Mesodermal cell (in vitro differentiated cells): ENCODE data around the gene KRT27.

Source experiments
- H3K27ac ChIP-seq: 2 replicates; pipeline ENCODE4 v1.7.0; 2013; ENCODE audit warnings: mild to moderate bottlenecking, low read depth, low read length, moderate library complexity; ENCODE audit not compliant: severe bottlenecking
- H3K36me3 ChIP-seq: 2 replicates; pipeline ENCODE4 v1.7.1; 2013; ENCODE audit warnings: mild to moderate bottlenecking, low read length, moderate library complexity; ENCODE audit not compliant: control insufficient read depth, insufficient read depth
- H3K4me1 ChIP-seq: one replicate; pipeline ENCODE4 v1.7.1; 2013; ENCODE audit warnings: mild to moderate bottlenecking, low read length; ENCODE audit not compliant: insufficient read depth, control insufficient read depth, poor library complexity, severe bottlenecking
- H3K4me3 ChIP-seq: 2 replicates; pipeline ENCODE4 v1.7.0; 2013; ENCODE audit warnings: low read length, control low read depth, mild to moderate bottlenecking; ENCODE audit not compliant: insufficient read depth, poor library complexity, severe bottlenecking; ENCODE audit errors: extremely low read depth
- H3K9me3 ChIP-seq: 2 replicates; pipeline ENCODE4 v1.7.1; 2013; ENCODE audit warnings: mild to moderate bottlenecking, low read length, moderate library complexity; ENCODE audit not compliant: control insufficient read depth
- WGBS, 2 experiments: methylation state at CpG; one replicate each; pipeline ENCODE4 v1.1.5; 2013; ENCODE audit warnings: missing lambda C conversion rate in 2 of 2; ENCODE audit not compliant: insufficient coverage in 2 of 2; 5-methylcytosine and 5-hydroxymethylcytosine counted together

The KRT27 gene

GRCh38 chr17:40809721-40810421 is 27.5 kb upstream of the KRT27 start:
- H3K4me1 ChIP-seq: peaks cover 5% of the 10 kb centered on the region
- no peak overlapping the region for H3K4me3 ChIP-seq
- H3K36me3 ChIP-seq: no peaks in the 10 kb centered on the region
- no peak overlapping the region for H3K27ac ChIP-seq
- no CpG with 5 or more reads among the region's 2 CpGs for WGBS, 2 experiments
- H3K9me3 ChIP-seq: no peaks in the 10 kb centered on the region

DNA sequence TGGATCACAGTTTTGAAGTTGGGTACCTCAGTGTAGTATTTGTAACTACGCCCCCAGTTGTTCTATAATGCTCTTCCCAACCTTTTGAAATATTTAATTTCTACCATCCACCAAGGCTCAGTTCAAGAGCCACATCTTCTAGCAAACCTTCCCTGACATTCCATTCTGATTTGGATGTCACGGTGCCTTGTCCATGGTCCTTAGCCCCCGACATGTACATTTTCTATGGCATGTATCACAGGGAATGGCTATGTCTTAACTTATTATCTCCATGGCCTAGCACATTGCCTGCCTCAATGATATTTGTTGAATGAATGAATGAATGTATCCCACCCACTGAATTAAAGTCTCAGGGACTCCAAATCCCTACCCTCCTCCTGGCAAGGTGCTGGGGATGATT is 23.8 kb upstream of the KRT27 start:
- no peaks in the 10 kb centered on the region for H3K36me3 ChIP-seq
- H3K4me3 ChIP-seq: no peak overlapping the region
- H3K9me3 ChIP-seq: no peaks in the 10 kb centered on the region
- peaks cover 5% of the 10 kb centered on the region for H3K4me1 ChIP-seq
- no peak overlapping the region for H3K27ac ChIP-seq
- WGBS, 2 experiments: 82 to 83% methylated on average over 1 to 2 of the region's 3 CpGs

- Histone ChIP-seq H3K36me3 (no peaks in the 10 kb centered on the region), H3K4me3 (no peak overlapping the region), H3K9me3 (no peaks in the 10 kb centered on the region), H3K27ac (no peak overlapping the region), H3K4me1 (no peaks in the 10 kb centered on the region)
- 21 to 22% methylated on average over 6 to 8 of the region's 13 CpGs for WGBS, 2 experiments
Measured at GRCh38 chr17:40803617-40804082, 21.3 kb upstream of the KRT27 start.

- WGBS, 2 experiments: 78% methylated on average over 2 of the region's 2 CpGs
- Histone ChIP-seq H3K4me3 (no peak overlapping the region), H3K36me3 (no peaks in the 10 kb centered on the region), H3K4me1 (no peaks in the 10 kb centered on the region), H3K27ac (no peak overlapping the region), H3K9me3 (no peaks in the 10 kb centered on the region)
Measured at GRCh38 chr17:40801157-40801556, 18.8 kb upstream of the KRT27 start.

- no peaks in the 10 kb centered on the region for H3K9me3 ChIP-seq
- H3K36me3 ChIP-seq: no peaks in the 10 kb centered on the region
- WGBS, 2 experiments: 81 to 92% methylated on average over 1 of the region's 1 CpG
- no peak overlapping the region for H3K27ac ChIP-seq
- H3K4me1 ChIP-seq: no peaks in the 10 kb centered on the region
- no peak overlapping the region for H3K4me3 ChIP-seq
Measured at GRCh38 chr17:40800381-40800780, 18.0 kb upstream of the KRT27 start.

GRCh38 chr17:40799859-40800258 is 17.5 kb upstream of the KRT27 start, which contains the start of gene KRT28:
Gene KRT28 (minus strand): TSS chr17:40799959. CDS start chr17:40799893, 66 bp downstream.
- no peak within 1 kb of the TSS for H3K4me3 ChIP-seq
- no peaks in the 10 kb centered on the region for H3K36me3 ChIP-seq
- H3K27ac ChIP-seq: no peak within 1 kb of the TSS
- no peaks in the 10 kb centered on the region for H3K9me3 ChIP-seq
- no peaks in the 10 kb centered on the region for H3K4me1 ChIP-seq
- no CpG with 5 or more reads among the region's 3 CpGs for WGBS, 2 experiments

DNA sequence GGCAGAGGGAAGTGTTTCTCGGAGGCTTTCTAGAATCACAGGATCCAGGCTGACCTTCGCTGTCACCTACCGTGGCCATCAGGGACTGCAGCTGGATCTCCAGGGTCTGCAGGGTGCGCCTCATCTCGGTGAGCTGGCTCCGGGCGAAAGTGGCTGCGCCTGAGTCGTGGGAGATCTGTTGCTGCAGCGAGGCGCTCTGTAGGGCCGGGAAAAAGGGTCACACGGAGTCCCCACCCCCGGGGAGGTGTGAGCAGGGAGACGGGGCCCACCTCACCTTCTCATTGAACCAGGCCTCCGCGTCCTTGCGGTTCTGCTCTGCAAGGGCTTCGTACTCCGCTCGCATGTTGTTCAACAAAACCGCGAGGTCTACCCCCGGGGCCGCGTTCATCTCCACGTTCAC is 14.5 kb upstream of the KRT27 start:
- Histone ChIP-seq H3K4me3 (no peak overlapping the region), H3K36me3 (no peaks in the 10 kb centered on the region), H3K27ac (no peak overlapping the region), H3K9me3 (no peaks in the 10 kb centered on the region), H3K4me1 (no peaks in the 10 kb centered on the region)
- WGBS, 2 experiments: 89 to 94% methylated on average over 21 to 24 of the region's 27 CpGs

GRCh38 chr17:40795019-40795667 is 12.8 kb upstream of the KRT27 start:
- no peaks in the 10 kb centered on the region for H3K4me1 ChIP-seq
- H3K9me3 ChIP-seq: no peaks in the 10 kb centered on the region
- H3K27ac ChIP-seq: no peak overlapping the region
- 79 to 90% methylated on average over 6 to 7 of the region's 10 CpGs for WGBS, 2 experiments
- no peaks in the 10 kb centered on the region for H3K36me3 ChIP-seq
- H3K4me3 ChIP-seq: no peak overlapping the region

- H3K27ac ChIP-seq: no peak overlapping the region
- no peaks in the 10 kb centered on the region for H3K4me1 ChIP-seq
- WGBS, 2 experiments: 100% methylated on average over 1 of the region's 2 CpGs; no CpG with 5 or more reads in 1 of the 2 experiments
Measured at GRCh38 chr17:40794466-40794865, 12.1 kb upstream of the KRT27 start.

GRCh38 chr17:40793832-40794231 is 11.5 kb upstream of the KRT27 start:
- 75 to 86% methylated on average over 9 to 10 of the region's 10 CpGs for WGBS, 2 experiments
- H3K9me3 ChIP-seq: no peaks in the 10 kb centered on the region
- H3K36me3 ChIP-seq: no peaks in the 10 kb centered on the region
- no peak overlapping the region for H3K27ac ChIP-seq
- no peak overlapping the region for H3K4me3 ChIP-seq
- H3K4me1 ChIP-seq: no peaks in the 10 kb centered on the region

More at GRCh38 chr17:40794466-40794865, 12.1 kb upstream of the KRT27 start:
- H3K4me3 ChIP-seq: no peak overlapping the region
- no peaks in the 10 kb centered on the region for H3K36me3 ChIP-seq
- H3K9me3 ChIP-seq: no peaks in the 10 kb centered on the region
